Dermis blood vessel endothelial cell (primary cell): Measurements from ENCODE around the gene AHSG. TPM values are rescaled to one million over a fixed set of nuclear protein-coding genes. Genes with fewer than 3 reads are reported as not detected.

Experiments used
- DNase-seq: peaks from one replicate; pipeline ENCODE4 v3.0.0; 2010
- total RNA-seq: library from RNA; depleted of rRNA; stranded (reverse); fragments of >200 nt; gene quantifications from 2 replicates; pipeline ENCODE4 v1.2.3, GENCODE V29; 2014

Gene AHSG
- total RNA-seq, 1 donor from 2014 or later: not detected

- no peak for DNase-seq
Measured at GRCh38 chr3:186594591-186595113, 18.2 kb upstream of the AHSG start.

GRCh38 chr3:186596568-186597287 is 16.1 kb upstream of the AHSG start:
- DNase-seq: no peak

GRCh38 chr3:186598108-186598784 is 14.6 kb upstream of the AHSG start:
- no peak for DNase-seq

- no peak for DNase-seq
Measured at GRCh38 chr3:186598794-186599141, 14.1 kb upstream of the AHSG start.

GRCh38 chr3:186599142-186599784 is 13.6 kb upstream of the AHSG start:
- DNase-seq: no peak

GRCh38 chr3:186599785-186600166 is 13.1 kb upstream of the AHSG start:
- DNase-seq: no peak

GRCh38 chr3:186600896-186601295 is 12.0 kb upstream of the AHSG start:
- no peak for DNase-seq

GRCh38 chr3:186603159-186603558 is 9.7 kb upstream of the AHSG start:
- no peak for DNase-seq

- no peak for DNase-seq
Measured at GRCh38 chr3:186605078-186605477, 7.8 kb upstream of the AHSG start.

- no peak for DNase-seq
Measured at GRCh38 chr3:186605561-186606545, 7.0 kb upstream of the AHSG start.

- no peak for DNase-seq
Measured at GRCh38 chr3:186608624-186609215, 4.1 kb upstream of the AHSG start.

- DNase-seq: peak; percentile 26
Measured at GRCh38 chr3:186609247-186609868, 3.5 kb upstream of the AHSG start.

- DNase-seq: no peak
Measured at GRCh38 chr3:186612065-186612464, 795 bp upstream of the AHSG start.

- peak; percentile 14 for DNase-seq
Measured at GRCh38 chr3:186613637-186614265, 891 bp downstream of the AHSG start.

- no peak for DNase-seq
Measured at GRCh38 chr3:186614266-186614596, 1.4 kb downstream of the AHSG start.

GRCh38 chr3:186614597-186615483 is 2.0 kb downstream of the AHSG start:
- peak; percentile 86 for DNase-seq

- DNase-seq: no peak
Measured at GRCh38 chr3:186616299-186616617, 3.4 kb downstream of the AHSG start.

GRCh38 chr3:186617036-186617946 is 4.4 kb downstream of the AHSG start:
- peak; percentile 88 for DNase-seq

- DNase-seq: no peak
Measured at GRCh38 chr3:186618318-186618938, 5.6 kb downstream of the AHSG start.
